ENCODE results near the gene CRTAP.

DNA sequence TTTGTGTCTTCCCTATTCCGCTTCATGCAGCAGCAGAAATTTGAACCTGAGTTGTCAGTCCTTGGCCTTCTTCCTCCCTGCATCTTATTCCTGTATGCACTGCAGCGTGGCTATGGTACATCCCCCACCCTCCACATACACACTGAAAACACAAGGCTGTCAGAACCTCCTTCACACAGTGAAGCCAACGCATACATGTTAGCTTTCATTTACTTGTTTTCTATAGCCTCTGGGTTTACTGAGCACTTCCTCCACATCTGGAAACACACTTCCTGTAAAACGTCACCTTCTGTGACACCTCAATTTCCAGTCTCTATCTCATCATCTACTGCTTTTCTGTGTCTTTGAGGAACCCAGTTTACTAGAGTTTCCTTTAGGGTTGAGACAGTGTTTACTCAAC is 57.8 kb downstream of the CRTAP start:
- TF ChIP-seq, protein P1, sequence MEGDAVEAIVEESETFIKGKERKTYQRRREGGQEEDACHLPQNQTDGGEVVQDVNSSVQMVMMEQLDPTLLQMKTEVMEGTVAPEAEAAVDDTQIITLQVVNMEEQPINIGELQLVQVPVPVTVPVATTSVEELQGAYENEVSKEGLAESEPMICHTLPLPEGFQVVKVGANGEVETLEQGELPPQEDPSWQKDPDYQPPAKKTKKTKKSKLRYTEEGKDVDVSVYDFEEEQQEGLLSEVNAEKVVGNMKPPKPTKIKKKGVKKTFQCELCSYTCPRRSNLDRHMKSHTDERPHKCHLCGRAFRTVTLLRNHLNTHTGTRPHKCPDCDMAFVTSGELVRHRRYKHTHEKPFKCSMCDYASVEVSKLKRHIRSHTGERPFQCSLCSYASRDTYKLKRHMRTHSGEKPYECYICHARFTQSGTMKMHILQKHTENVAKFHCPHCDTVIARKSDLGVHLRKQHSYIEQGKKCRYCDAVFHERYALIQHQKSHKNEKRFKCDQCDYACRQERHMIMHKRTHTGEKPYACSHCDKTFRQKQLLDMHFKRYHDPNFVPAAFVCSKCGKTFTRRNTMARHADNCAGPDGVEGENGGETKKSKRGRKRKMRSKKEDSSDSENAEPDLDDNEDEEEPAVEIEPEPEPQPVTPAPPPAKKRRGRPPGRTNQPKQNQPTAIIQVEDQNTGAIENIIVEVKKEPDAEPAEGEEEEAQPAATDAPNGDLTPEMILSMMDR (IDR thresholded peaks at IDR 0.05) = no peak
- no peak for TF ChIP-seq POLR2A (IDR thresholded peaks at IDR 0.05)
